Measurements from ENCODE around the gene APCDD1.
"Not testable (repeated sequence)": the region's sequence is repeated elsewhere in the genome, so short reads cannot be mapped to it uniquely, and the experiment has no call there.

Gene APCDD1

GRCh38 chr18:10530852-10531251 lies 76.4 kb downstream of the APCDD1 start:
- DNase-seq: no peak

DNA sequence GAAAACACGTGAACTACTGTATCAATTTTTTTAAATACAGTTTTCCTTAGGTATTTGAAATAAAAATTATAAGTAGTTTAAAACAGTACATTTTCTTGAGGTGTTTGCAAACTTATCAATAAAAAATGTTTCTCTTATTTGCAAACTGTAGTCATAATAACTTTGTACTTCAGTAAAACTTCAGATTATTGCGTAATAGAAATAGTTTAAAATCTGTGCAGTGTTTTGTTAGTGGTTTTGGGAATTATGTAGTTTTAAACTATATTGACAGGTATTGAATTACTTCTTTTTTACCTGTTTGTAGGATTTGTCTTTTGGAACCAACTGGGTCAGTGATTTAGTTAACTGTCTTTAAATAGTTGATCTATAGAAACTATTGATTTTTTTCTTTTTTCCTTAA lies 78.7 kb downstream of the APCDD1 start:
- DNase-seq: no peak

DNA sequence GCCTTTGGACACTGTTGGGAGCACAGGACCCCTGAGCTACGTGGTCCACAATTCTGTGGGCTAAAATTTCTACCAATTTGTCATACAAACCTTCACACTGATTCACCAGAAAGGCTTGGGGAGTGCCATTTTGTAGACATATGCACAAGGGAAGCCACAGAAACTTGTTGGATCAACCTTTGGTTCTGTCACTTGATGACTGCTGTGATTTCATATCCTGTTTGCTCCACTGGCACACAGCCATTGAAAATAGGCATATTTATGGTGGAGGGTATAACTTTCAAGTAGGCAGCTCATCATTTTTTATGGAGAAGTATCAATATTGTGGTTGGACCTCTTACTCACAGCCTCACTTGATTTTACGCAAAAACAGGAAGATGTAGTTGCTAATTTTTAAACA lies 81.8 kb downstream of the APCDD1 start:
- peak; percentile 45 for DNase-seq

DNA sequence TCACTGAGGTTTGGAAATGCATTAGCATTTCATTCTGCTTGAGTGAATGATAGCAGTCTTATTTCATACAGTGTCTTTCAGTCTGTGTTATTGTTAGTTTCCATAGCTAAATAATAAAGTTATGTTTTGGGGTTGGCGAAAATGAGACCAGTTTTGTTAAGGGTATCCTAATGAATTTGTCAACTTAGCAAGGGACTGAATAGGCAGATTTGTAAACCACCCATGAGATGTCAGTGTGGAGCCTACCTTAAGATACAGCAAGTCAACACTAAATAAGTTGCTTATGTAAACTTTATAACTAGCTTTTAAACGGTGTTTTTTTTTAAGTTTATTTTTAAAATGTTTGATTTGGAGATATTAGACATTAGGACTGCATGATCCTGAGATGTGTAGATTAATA lies 83.3 kb downstream of the APCDD1 start:
- no peak for DNase-seq

GRCh38 chr18:10539124-10539523 lies 84.7 kb downstream of the APCDD1 start:
- DNase-seq: not testable (repeated sequence)
